B cell (primary cell): ENCODE data around the gene ZBTB46.

Experiments
- CTCF ChIP-seq: fragments of 200-600 bp; IDR thresholded peaks from one replicate; pipeline ENCODE4 v1.8.0; 2022; ENCODE audit warnings: antibody characterized with exemption, mild to moderate bottlenecking
- EZH2 ChIP-seq: IDR thresholded peaks from 2 replicates; pipeline ENCODE4 v1.6.1; 2012; ENCODE audit warnings: borderline replicate concordance, low read depth, mild to moderate bottlenecking, moderate library complexity, low read length; ENCODE audit not compliant: insufficient read depth, poor library complexity, severe bottlenecking

GRCh38 chr20:63714858-63715257 is 116.2 kb downstream of the ZBTB46 start:
- no peak for TF ChIP-seq EZH2
- TF ChIP-seq CTCF: no peak
